GM12878 (cell line): ENCODE results near the gene AKNA. TPM values are rescaled to one million over a fixed set of nuclear protein-coding genes. Genes with fewer than 3 reads are reported as not detected.

Experiments used
- ATF7 ChIP-seq: fragments of 450-650 bp; IDR thresholded peaks from 2 replicates; pipeline ENCODE4 v1.6.1; 2016; ENCODE audit warnings: low read depth, mild to moderate bottlenecking
- BACH1 ChIP-seq: fragments of 450-650 bp; IDR thresholded peaks from 2 replicates; pipeline ENCODE4 v1.6.1; 2017; ENCODE audit warnings: mild to moderate bottlenecking, borderline replicate concordance
- CHD1 ChIP-seq: IDR thresholded peaks from 2 replicates; pipeline ENCODE4 v1.6.1; 2012; ENCODE audit warnings: low read depth, low read length, improper control_type of control experiment
- HCFC1 ChIP-seq: fragments of 150-350 bp; IDR thresholded peaks from 2 replicates; pipeline ENCODE4 v1.6.1; 2014; ENCODE audit warnings: low read length
- HDAC6 ChIP-seq: fragments of 200-600 bp; sonication (generic); IDR thresholded peaks from one replicate; pipeline ENCODE4 v1.8.0; 2017; ENCODE audit warnings: antibody characterized with exemption; ENCODE audit not compliant: unreplicated experiment
- IKZF1 ChIP-seq: fragments of 450-650 bp; conservative IDR thresholded peaks from 2 replicates; pipeline ENCODE4 v1.6.1; 2017; ENCODE audit warnings: antibody characterized with exemption, mild to moderate bottlenecking
- POLR2AphosphoS5 ChIP-seq: IDR thresholded peaks from 2 replicates; pipeline ENCODE4 v1.6.1; 2011; ENCODE audit warnings: mild to moderate bottlenecking, low read length, inconsistent platforms
- SMAD1 ChIP-seq: fragments of 450-650 bp; IDR thresholded peaks from 2 replicates; pipeline ENCODE4 v1.6.1; 2018; ENCODE audit warnings: mild to moderate bottlenecking, low read depth; ENCODE audit not compliant: partially characterized antibody
- TCF7 ChIP-seq: IDR thresholded peaks from 2 replicates; pipeline ENCODE4 v1.6.1; 2014; ENCODE audit warnings: antibody characterized with exemption, borderline replicate concordance
- ZNF24 ChIP-seq: fragments of 450-650 bp; IDR thresholded peaks from 2 replicates; pipeline ENCODE4 v1.6.1; 2017; ENCODE audit warnings: antibody characterized with exemption, mild to moderate bottlenecking
- polyA plus RNA-seq, 11 experiments: library from polyadenylated mRNA; depleted of rRNA in 4 of 11; unstranded in 6 of 11; stranded (reverse) in 5 of 11; fragments of >200 nt; fragmentation: Nextera tagmentation in 4 of 11; fragmentation: Illumina TruSeq in 1 of 11; extraction: Ambion mirVana in 4 of 11; extraction: Trizol in 1 of 11; gene quantifications; 1 replicate in 1 of 11; 2 replicates in 10 of 11; pipeline versions ENCODE4 v1.2.1 to v1.2.3, GENCODE V29; 2011 to 2016; ENCODE audit warnings: inconsistent platforms in 2 of 11, missing spikeins in 2 of 11, low read depth in 1 of 11
- total RNA-seq, 4 experiments: library from RNA; depleted of rRNA in 3 of 4; stranded (reverse); fragments of >200 nt in 3 of 4; fragmentation: Illumina TruSeq in 1 of 4; extraction: Trizol in 1 of 4; gene quantifications; 2 replicates each; pipeline versions ENCODE4 v1.2.1 to v1.2.3, GENCODE V29; 2013 to 2021
- TF ChIP-seq, protein P1 (sequence below): fragments of 450-650 bp; conservative IDR thresholded peaks from 2 replicates; pipeline ENCODE4 v1.6.1; 2017; ENCODE audit warnings: mild to moderate bottlenecking, moderate library complexity
- TF ChIP-seq, protein P2 (sequence below): IDR thresholded peaks from 2 replicates; pipeline ENCODE4 v1.6.1; 2012; ENCODE audit warnings: low read length, inconsistent platforms
- TF ChIP-seq, protein P3 (sequence below): IDR thresholded peaks from 2 replicates; pipeline ENCODE4 v1.6.1; 2011; ENCODE audit warnings: low read depth, low read length, improper control_type of control experiment, borderline replicate concordance
- TF ChIP-seq, protein P4 (sequence below): fragments of 450-650 bp; IDR thresholded peaks from 2 replicates; pipeline ENCODE4 v1.6.1; 2016; ENCODE audit warnings: mild to moderate bottlenecking

AKNA gene
- total and polyA plus RNA-seq, 10 of the 15 experiments (the other 5 are each of a cell fraction or from before 2014, with no cell fraction given): 1.6 to 132 (median 35.3) TPM

DNA sequence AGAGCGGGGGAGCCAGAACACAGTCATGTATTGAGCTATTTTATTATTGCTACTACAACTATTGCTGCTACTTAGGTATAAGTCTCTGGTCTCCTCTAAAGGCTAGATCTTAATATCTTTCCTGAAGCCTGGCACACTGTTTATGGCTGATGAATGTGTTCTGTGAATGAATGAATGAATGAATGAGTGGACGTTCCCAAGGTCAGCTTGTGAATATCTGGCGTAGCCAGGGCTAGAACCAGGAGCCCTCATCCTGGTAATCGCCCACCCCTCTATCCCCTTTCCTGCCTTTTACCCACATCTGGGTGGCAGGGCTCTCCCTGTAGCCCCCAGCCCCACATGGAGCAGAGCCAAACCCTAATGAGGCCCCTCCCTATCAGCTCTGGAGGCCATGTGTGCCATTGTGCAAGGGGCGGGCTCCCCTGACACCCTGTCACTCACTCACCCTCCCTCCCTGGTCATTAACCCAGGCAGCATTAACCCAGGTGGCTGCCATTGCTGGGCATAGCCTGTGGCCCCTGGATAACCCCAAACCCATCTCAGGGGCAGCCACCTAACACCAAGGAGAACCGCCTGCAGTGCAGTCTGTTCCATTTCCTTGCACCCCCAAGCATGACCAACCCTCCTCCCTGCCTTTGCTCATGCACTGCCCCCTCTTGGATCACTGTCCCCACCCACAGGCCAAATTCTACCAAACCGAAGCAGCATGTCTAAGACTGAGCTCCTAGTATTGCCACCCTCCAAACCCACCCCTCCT is 2.0 kb upstream of the AKNA start (continued):
- TF ChIP-seq, protein P1, sequence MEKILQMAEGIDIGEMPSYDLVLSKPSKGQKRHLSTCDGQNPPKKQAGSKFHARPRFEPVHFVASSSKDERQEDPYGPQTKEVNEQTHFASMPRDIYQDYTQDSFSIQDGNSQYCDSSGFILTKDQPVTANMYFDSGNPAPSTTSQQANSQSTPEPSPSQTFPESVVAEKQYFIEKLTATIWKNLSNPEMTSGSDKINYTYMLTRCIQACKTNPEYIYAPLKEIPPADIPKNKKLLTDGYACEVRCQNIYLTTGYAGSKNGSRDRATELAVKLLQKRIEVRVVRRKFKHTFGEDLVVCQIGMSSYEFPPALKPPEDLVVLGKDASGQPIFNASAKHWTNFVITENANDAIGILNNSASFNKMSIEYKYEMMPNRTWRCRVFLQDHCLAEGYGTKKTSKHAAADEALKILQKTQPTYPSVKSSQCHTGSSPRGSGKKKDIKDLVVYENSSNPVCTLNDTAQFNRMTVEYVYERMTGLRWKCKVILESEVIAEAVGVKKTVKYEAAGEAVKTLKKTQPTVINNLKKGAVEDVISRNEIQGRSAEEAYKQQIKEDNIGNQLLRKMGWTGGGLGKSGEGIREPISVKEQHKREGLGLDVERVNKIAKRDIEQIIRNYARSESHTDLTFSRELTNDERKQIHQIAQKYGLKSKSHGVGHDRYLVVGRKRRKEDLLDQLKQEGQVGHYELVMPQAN: no peak
- TF ChIP-seq HDAC6: no peak
- no peak for TF ChIP-seq HCFC1
- TF ChIP-seq IKZF1: no peak; the same call in 1 of the 2 replicates
- TF ChIP-seq, protein P2, sequence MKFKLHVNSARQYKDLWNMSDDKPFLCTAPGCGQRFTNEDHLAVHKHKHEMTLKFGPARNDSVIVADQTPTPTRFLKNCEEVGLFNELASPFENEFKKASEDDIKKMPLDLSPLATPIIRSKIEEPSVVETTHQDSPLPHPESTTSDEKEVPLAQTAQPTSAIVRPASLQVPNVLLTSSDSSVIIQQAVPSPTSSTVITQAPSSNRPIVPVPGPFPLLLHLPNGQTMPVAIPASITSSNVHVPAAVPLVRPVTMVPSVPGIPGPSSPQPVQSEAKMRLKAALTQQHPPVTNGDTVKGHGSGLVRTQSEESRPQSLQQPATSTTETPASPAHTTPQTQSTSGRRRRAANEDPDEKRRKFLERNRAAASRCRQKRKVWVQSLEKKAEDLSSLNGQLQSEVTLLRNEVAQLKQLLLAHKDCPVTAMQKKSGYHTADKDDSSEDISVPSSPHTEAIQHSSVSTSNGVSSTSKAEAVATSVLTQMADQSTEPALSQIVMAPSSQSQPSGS: no peak
- no peak for TF ChIP-seq TCF7
- TF ChIP-seq BACH1: no peak
- TF ChIP-seq, protein P3, sequence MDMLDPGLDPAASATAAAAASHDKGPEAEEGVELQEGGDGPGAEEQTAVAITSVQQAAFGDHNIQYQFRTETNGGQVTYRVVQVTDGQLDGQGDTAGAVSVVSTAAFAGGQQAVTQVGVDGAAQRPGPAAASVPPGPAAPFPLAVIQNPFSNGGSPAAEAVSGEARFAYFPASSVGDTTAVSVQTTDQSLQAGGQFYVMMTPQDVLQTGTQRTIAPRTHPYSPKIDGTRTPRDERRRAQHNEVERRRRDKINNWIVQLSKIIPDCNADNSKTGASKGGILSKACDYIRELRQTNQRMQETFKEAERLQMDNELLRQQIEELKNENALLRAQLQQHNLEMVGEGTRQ: no peak
- peak; percentile 95 for TF ChIP-seq ZNF24
- TF ChIP-seq, protein P4, sequence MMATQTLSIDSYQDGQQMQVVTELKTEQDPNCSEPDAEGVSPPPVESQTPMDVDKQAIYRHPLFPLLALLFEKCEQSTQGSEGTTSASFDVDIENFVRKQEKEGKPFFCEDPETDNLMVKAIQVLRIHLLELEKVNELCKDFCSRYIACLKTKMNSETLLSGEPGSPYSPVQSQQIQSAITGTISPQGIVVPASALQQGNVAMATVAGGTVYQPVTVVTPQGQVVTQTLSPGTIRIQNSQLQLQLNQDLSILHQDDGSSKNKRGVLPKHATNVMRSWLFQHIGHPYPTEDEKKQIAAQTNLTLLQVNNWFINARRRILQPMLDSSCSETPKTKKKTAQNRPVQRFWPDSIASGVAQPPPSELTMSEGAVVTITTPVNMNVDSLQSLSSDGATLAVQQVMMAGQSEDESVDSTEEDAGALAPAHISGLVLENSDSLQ: peak; percentile 95
- TF ChIP-seq ATF7: peak; percentile 37
- no peak for TF ChIP-seq POLR2AphosphoS5
- TF ChIP-seq SMAD1: peak; percentile 9
- no peak for TF ChIP-seq CHD1
- TF ChIP-seq, all 136 proteins: peak for 23
